HFF-Myc (cell line): ENCODE results near the gene NEGR1.

Source experiments
- DNase-seq: peaks from one replicate; pipeline ENCODE4 v3.0.0-alpha.2; 2011; ENCODE audit warnings: low read depth; ENCODE audit errors: extremely low read depth
- H3K4me3 ChIP-seq: replicated peaks from 2 replicates; pipeline ENCODE4 v1.5.1; 2011; ENCODE audit warnings: low read depth, mild to moderate bottlenecking, control low read depth, low read length
- CTCF ChIP-seq: IDR thresholded peaks from 2 replicates; pipeline ENCODE4 v1.5.1; 2012; ENCODE audit warnings: mild to moderate bottlenecking, low read depth, low read length, control low read depth; ENCODE audit errors: missing control alignments

Gene NEGR1

GRCh38 chr1:71780681-71781080 lies 501.7 kb downstream of the NEGR1 start:
- H3K4me3 ChIP-seq, result no peak overlapping the region
- DNase-seq, result no peak

GRCh38 chr1:71778940-71779339 lies 503.4 kb downstream of the NEGR1 start:
- TF ChIP-seq CTCF, result no peak
- no peak overlapping the region for H3K4me3 ChIP-seq
- no peak for DNase-seq

More at GRCh38 chr1:71780681-71781080, 501.7 kb downstream of the NEGR1 start:
- TF ChIP-seq CTCF, result no peak

- H3K4me3 ChIP-seq, result no peak overlapping the region
- TF ChIP-seq CTCF, result no peak
These were observed 505.2 kb downstream of the NEGR1 start for GRCh38 chr1:71777094-71777493.

GRCh38 chr1:71774705-71775104 lies 507.6 kb downstream of the NEGR1 start:
- DNase-seq, result no peak
- TF ChIP-seq CTCF, result no peak
- no peak overlapping the region for H3K4me3 ChIP-seq

More at GRCh38 chr1:71777094-71777493, 505.2 kb downstream of the NEGR1 start:
- no peak for DNase-seq

- TF ChIP-seq CTCF, result no peak
- no peak overlapping the region for H3K4me3 ChIP-seq
- DNase-seq, result no peak
These were observed 512.2 kb downstream of the NEGR1 start for GRCh38 chr1:71770121-71770520.

GRCh38 chr1:71766748-71767147 lies 515.6 kb downstream of the NEGR1 start:
- no peak for TF ChIP-seq CTCF
- no peak for DNase-seq
- H3K4me3 ChIP-seq, result no peak overlapping the region

- TF ChIP-seq CTCF, result no peak
- no peak for DNase-seq
- no peak overlapping the region for H3K4me3 ChIP-seq
These were observed 519.7 kb downstream of the NEGR1 start for GRCh38 chr1:71762514-71763255.
